ENCODE measurements around the gene OR52E2.
"Not testable (repeated sequence)": the region's sequence is repeated elsewhere in the genome, so short reads cannot be mapped to it uniquely, and the experiment has no call there.

OR52E2 gene

GRCh38 chr11:5059391-5059790 lies at the start of gene OR52E2:
TSS of gene OR52E2 (minus strand) at chr11:5059627. CDS start at chr11:5059627, 0 bp downstream.
- no peak for DNase-seq

- DNase-seq = no peak
Measured at GRCh38 chr11:5107285-5107684, 47.9 kb upstream of the OR52E2 start.

DNA sequence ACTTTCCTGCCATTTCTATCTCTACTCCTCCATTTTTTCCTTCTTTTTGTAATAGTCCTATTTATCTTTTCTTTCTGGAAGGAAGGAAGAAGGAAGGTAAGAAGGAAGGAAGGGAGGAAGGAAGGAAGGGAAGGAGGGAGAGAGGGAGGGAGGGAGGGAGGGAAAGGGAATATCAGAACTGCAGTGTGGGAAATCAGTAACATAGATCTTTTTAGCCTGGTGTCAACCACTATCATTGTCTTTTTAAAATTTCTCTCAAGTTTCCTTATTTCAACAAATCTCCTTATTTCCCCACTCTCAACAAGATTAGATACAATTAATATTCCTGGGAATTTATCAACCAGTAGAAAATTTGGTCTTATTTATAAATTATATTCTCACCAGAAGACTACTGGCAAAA lies 43.6 kb upstream of the OR52E2 start:
- DNase-seq = no peak

DNA sequence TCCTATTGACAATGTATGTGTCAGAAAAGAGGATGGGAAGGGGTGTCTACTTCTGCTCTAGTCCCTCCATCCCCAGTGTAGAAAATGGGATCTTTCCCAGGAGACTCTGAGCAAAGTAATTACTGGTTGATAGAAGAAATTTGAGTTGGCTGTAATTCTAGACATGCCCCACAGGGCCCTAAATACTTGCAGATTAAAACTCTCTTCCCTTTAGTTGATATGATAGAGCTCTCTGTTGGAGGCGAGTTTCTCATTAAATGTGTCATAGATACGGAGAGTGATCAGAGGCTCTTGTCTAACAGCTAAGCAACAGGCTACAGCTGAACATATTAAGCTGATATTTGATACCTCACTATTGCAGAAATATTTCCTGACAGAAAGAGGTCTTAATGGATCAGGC lies 42.8 kb upstream of the OR52E2 start:
- no peak for DNase-seq

DNA sequence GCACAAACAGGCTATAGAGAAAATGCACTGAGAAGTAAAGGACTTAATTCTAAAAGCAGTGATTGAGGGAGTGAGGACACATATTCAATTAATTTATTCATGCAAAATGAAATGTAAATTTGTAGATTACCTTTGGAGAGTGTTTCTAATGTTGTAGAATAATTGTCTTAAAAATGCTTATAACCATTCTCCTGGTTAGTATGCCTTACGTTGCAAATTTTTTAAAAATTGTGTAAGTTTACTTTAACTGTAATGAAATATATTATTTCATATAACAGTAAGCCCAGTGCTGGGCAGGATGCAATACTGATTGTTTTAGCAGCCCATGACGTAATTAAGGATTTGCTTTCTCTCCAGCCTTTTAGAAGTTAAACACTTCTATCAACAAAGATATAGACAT lies 36.6 kb upstream of the OR52E2 start:
- DNase-seq = no peak

GRCh38 chr11:5092821-5093585 lies 33.6 kb upstream of the OR52E2 start:
- no peak for DNase-seq

GRCh38 chr11:5090668-5091067 lies 31.2 kb upstream of the OR52E2 start:
- no peak for DNase-seq

DNA sequence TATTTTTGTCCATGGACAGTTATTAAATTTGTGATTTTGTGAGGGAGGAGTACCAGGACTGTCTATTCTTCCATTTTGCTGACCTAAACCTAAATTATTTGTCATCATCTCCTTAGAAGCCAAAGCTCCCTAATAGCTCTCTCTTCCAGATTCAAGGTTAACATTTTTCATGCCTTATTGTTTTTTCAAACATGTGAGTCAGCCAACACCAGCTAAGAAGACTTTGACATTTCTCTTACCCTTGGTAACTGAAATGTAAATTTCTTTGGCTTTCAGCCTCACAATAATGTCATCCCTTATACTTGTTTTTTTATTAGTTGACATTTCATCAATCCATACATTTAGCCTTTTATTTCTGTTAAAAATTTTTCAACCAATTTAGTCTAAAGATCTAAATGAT lies 29.1 kb upstream of the OR52E2 start:
- DNase-seq = no peak

DNA sequence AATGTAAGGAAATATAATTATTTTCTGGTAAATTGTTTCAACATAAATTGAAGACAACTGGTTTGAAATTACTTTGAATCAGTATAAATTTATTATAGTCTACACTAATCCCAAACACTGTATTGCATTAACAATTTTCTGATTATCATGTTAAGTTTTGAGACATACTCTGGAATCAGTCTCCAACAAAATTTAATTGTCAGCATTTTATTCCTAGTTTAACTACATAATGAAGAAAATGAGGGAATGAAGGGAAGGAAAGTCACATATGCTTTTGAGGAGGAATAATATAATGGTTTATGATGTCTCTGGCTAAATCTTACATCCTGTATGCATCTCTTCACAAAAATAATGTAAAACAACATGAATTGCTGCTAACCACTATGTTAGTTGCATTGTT lies 24.2 kb upstream of the OR52E2 start:
- DNase-seq = no peak

- DNase-seq = no peak
Measured at GRCh38 chr11:5081405-5081804, 22.0 kb upstream of the OR52E2 start.

- no peak for DNase-seq
Measured at GRCh38 chr11:5071799-5072198, 12.4 kb upstream of the OR52E2 start.

GRCh38 chr11:5069272-5069671 lies 9.8 kb upstream of the OR52E2 start, which contains the start of gene OR52E1:
TSS of gene OR52E1 (plus strand) at chr11:5069572.
- DNase-seq = no peak

GRCh38 chr11:5065027-5065426 lies 5.6 kb upstream of the OR52E2 start:
- DNase-seq = no peak

GRCh38 chr11:5058679-5059078 lies 748 bp downstream of the OR52E2 start:
- not testable (repeated sequence) for DNase-seq

DNA sequence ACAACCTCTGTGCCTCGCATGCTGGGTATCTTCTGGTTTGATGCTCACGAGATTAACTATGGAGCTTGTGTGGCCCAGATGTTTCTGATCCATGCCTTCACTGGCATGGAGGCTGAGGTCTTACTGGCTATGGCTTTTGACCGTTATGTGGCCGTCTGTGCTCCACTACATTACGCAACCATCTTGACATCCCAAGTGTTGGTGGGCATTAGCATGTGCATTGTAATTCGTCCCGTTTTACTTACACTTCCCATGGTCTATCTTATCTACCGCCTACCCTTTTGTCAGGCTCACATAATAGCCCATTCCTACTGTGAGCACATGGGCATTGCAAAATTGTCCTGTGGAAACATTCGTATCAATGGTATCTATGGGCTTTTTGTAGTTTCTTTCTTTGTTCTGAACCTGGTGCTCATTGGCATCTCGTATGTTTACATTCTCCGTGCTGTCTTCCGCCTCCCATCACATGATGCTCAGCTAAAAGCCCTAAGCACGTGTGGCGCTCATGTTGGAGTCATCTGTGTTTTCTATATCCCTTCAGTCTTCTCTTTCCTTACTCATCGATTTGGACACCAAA lies 12.6 kb downstream of the OR52E2 start:
- DNase-seq = no peak

DNA sequence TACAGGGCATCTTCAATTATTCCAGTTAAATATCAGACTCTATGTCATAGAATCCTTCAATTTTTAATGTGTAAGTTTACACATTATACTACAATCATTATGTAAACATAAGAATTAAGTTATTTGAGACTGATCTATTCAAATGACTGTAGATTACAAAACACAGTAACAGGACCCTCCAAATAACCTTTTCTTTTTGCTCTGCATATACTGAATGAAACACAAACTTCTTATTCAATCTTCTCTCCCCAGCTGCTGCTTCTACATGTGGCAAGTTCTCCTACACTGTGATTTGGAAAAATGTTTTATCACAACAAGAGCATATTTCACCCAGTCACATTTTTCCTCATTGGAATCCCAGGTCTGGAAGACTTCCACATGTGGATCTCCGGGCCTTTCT lies 13.2 kb downstream of the OR52E2 start, which contains the start of gene OR52J3:
OR52J3 (plus strand) TSS at position 301 of the 400 bp plus-strand sequence; CDS start at position 301, 0 bp downstream.
- no peak for DNase-seq

DNA sequence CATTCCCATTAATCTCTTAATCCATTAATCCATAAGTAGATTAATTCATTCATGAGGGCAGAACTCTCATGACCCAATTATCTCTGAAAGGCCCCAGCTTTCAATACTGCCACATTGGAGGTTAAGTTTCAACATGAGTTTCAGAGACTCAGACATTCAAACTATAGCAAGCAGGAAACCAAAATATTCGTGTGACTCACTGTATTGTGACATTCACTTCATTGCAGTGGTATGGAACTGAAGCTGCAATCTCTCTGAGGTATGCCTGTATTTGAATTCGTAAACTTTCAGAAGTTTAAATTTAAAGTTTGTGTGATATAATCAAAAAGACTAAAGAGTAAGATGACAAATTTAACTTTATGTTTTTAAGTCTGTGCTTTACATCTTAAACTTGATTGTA lies 16.0 kb downstream of the OR52E2 start:
- no peak for DNase-seq

DNA sequence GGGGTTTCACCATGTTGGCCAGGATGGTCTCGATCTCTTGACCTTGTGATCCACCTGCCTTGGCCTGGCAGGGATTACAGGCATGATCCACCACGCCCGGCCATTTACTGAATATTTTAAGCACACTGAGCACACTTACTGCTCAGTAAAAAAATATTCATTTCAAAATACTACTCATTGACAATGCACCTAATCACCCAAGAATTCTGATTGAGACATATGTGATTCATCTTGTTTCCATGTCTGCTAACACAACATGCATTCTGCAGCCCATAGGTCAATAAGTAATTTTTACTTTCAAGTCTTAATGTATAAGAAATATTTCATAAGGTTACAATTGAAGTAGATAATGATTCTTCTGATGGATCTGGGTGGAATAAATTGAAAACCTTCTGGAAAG lies 17.3 kb downstream of the OR52E2 start:
- no peak for DNase-seq

DNA sequence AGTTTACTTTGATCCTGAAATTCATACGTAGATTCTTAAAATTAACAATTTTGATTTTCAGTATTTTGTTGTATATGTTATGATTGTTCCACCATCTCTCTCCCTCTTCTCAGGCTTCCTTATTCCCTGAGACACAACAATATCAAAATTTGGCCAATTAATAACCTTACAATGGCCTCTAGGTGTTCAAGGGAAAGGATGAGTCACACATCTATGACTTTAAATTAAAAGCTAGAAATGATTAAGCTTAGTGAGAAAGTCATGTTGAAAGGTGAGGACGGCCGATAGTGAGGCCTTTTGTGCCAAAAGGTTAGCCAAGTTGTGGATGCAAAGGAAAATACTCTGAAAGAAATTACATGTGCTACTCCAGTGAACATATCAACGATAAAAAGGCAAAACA lies 18.6 kb downstream of the OR52E2 start:
- no peak for DNase-seq

- DNase-seq = no peak
Measured at GRCh38 chr11:5038341-5038740, 21.1 kb downstream of the OR52E2 start.

- DNase-seq = no peak
Measured at GRCh38 chr11:5037926-5038325, 21.5 kb downstream of the OR52E2 start.

DNA sequence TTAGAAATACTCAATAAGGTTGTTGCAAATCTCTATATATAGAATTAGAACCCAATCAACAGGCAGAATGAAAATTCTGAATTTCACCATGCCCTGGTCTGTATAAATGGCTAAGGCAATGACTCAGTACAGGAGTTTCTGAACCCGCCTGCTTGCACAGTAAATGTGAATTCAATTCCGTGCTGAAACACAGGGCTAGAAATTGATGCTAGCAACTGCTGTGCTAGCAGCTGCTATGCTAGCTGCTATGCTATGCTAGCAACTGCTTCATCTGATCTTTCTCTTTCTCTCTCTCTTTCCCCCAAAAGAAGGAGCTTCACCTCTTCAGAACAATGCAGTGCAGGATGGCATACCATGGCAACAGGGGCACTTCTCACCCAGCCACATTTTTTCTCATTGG lies 22.8 kb downstream of the OR52E2 start:
- DNase-seq = no peak

GRCh38 chr11:5021996-5022395 lies 37.4 kb downstream of the OR52E2 start:
- no peak for DNase-seq

DNA sequence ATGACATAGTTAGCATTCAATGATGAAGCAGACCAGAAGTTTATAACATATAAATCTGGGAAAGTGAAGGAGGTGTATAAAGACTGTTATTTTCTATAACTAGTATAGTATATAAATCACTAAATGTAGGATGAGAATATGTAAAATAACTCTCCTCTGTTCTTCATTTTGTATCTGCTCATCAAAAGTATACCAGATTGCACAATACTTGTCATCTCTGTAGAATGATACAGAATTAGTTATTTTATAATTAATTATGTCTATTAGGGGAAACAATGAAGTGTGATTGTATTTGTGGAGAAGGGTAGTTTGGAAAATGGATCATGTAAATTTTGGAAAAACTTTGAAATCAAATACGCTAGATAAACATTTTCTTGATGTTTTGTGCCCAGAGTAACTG lies 46.4 kb downstream of the OR52E2 start:
- DNase-seq = no peak

DNA sequence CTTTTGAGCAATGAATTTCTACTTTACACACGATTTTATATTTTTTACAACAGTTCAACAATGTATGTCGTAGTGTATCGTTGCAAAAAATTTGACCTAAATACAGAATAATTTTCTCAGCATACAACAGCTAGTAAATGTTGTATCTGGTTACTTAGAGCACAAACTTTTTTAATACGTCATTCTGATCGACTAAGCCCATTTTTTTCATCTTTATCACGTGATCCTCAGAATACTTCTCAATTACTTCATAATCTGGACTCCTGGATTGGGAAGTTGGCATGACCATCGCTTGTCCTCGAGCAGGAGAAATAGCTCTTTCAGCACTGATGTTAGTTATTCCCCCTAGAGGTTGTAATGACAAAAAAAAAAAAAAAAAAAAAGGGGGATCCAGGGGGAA lies 48.2 kb downstream of the OR52E2 start:
- no peak for DNase-seq
